H9 (cell line): ENCODE measurements around the gene IL16. TPM values are rescaled to one million over a fixed set of nuclear protein-coding genes. Genes with fewer than 3 reads are reported as not detected.

Experiments used
- DNase-seq: peaks from one replicate; pipeline ENCODE4 v3.0.0-alpha.2; 2017
- H2AFZ ChIP-seq: one replicate; pipeline ENCODE4 v1.6.1; 2013; ENCODE audit warnings: mild to moderate bottlenecking, low read length, control low read depth, moderate library complexity
- H2AK5ac ChIP-seq: 2 replicates; pipeline ENCODE4 v1.6.1; 2013; ENCODE audit warnings: low read length, control low read depth, mixed read lengths; ENCODE audit not compliant: insufficient read length
- H2BK120ac ChIP-seq: one replicate; pipeline ENCODE4 v1.6.1; 2013; ENCODE audit warnings: low read depth, mild to moderate bottlenecking, low read length, control low read depth, inconsistent platforms; ENCODE audit not compliant: poor library complexity, severe bottlenecking
- H2BK12ac ChIP-seq: 2 replicates; pipeline ENCODE4 v1.6.1; 2013; ENCODE audit warnings: low read length, control low read depth, mixed read lengths, low read depth; ENCODE audit not compliant: insufficient read length
- H2BK15ac ChIP-seq: 2 replicates; pipeline ENCODE4 v1.6.1; 2013; ENCODE audit warnings: low read depth, low read length, control low read depth
- H2BK20ac ChIP-seq: one replicate; pipeline ENCODE4 v1.6.1; 2013; ENCODE audit warnings: low read depth, mild to moderate bottlenecking, low read length, control low read depth, inconsistent platforms; ENCODE audit not compliant: poor library complexity, severe bottlenecking
- H2BK5ac ChIP-seq: 2 replicates; pipeline ENCODE4 v1.6.1; 2013; ENCODE audit warnings: low read length, control low read depth, mixed read lengths; ENCODE audit not compliant: insufficient read length
- H3K14ac ChIP-seq: 2 replicates; pipeline ENCODE4 v1.6.1; 2013; ENCODE audit warnings: low read length, control low read depth; ENCODE audit not compliant: insufficient read depth
- H3K18ac ChIP-seq: 2 replicates; pipeline ENCODE4 v1.6.1; 2013; ENCODE audit warnings: low read depth, mild to moderate bottlenecking, mixed read lengths, low read length, control low read depth; ENCODE audit not compliant: insufficient read length
- H3K23ac ChIP-seq: 2 replicates; pipeline ENCODE4 v1.6.1; 2013; ENCODE audit warnings: low read length, control low read depth, mixed read lengths, low read depth; ENCODE audit not compliant: insufficient read length
- H3K23me2 ChIP-seq: 2 replicates; pipeline ENCODE4 v1.6.1; 2013; ENCODE audit warnings: low read depth, mild to moderate bottlenecking, mixed read lengths, low read length, control low read depth; ENCODE audit not compliant: insufficient read length, poor library complexity, severe bottlenecking
- H3K27ac ChIP-seq: 2 replicates; pipeline ENCODE4 v1.5.1; 2013; ENCODE audit warnings: low read length, control low read depth, mixed read lengths, low read depth; ENCODE audit not compliant: insufficient read length
- H3K27me3 ChIP-seq: 2 replicates; pipeline ENCODE4 v1.6.1; 2013; ENCODE audit warnings: low read length, control low read depth, inconsistent platforms; ENCODE audit not compliant: insufficient read depth
- H3K4ac ChIP-seq: 2 replicates; pipeline ENCODE4 v1.6.1; 2013; ENCODE audit warnings: low read depth, mild to moderate bottlenecking, control low read depth, inconsistent platforms, low read length, moderate library complexity
- H3K4me1 ChIP-seq: 2 replicates; pipeline ENCODE4 v1.6.1; 2013; ENCODE audit warnings: low read length, control low read depth, inconsistent platforms; ENCODE audit not compliant: insufficient read depth
- H3K4me2 ChIP-seq: 2 replicates; pipeline ENCODE4 v1.6.1; 2013; ENCODE audit warnings: low read length, control low read depth, mixed read lengths; ENCODE audit not compliant: insufficient read length, insufficient read depth
- H3K56ac ChIP-seq: 2 replicates; pipeline ENCODE4 v1.6.1; 2013; ENCODE audit warnings: low read depth, mild to moderate bottlenecking, mixed read lengths, low read length, control low read depth; ENCODE audit not compliant: insufficient read length
- H3K79me1 ChIP-seq: 2 replicates; pipeline ENCODE4 v1.6.1; 2013; ENCODE audit warnings: low read depth, mild to moderate bottlenecking, moderate library complexity, low read length, control low read depth, inconsistent platforms; ENCODE audit not compliant: insufficient read depth, poor library complexity, severe bottlenecking
- H3K79me2 ChIP-seq: 2 replicates; pipeline ENCODE4 v1.6.1; 2013; ENCODE audit warnings: low read length, control low read depth, inconsistent platforms; ENCODE audit not compliant: insufficient read depth
- H3K9ac ChIP-seq: 2 replicates; pipeline ENCODE4 v1.6.1; 2013; ENCODE audit warnings: low read length, control low read depth, mixed read lengths; ENCODE audit not compliant: insufficient read length; ENCODE audit errors: extremely low read depth
- H3K9me3 ChIP-seq: one replicate; pipeline ENCODE4 v1.6.1; 2013; ENCODE audit warnings: low read depth, low read length, inconsistent platforms; ENCODE audit not compliant: control insufficient read depth
- H3T11ph ChIP-seq: one replicate; pipeline ENCODE4 v1.6.1; 2013; ENCODE audit warnings: mild to moderate bottlenecking, low read length, control low read depth, inconsistent platforms
- H4K20me1 ChIP-seq: one replicate; pipeline ENCODE4 v1.6.1; 2013; ENCODE audit not compliant: control insufficient read depth, insufficient read length, insufficient read depth
- H4K5ac ChIP-seq: 2 replicates; pipeline ENCODE4 v1.6.1; 2013; ENCODE audit warnings: low read depth, mild to moderate bottlenecking, mixed read lengths, low read length, control low read depth; ENCODE audit not compliant: insufficient read length
- H4K8ac ChIP-seq: replicated peaks from 2 replicates; pipeline ENCODE4 v1.6.1; 2013; ENCODE audit warnings: low read length, control low read depth, mixed read lengths, low read depth; ENCODE audit not compliant: insufficient read length
- H4K91ac ChIP-seq: 2 replicates; pipeline ENCODE4 v1.6.1; 2013; ENCODE audit warnings: low read depth, mild to moderate bottlenecking, moderate library complexity, mixed read lengths, low read length, control low read depth; ENCODE audit not compliant: insufficient read length
- H3K27ac Mint-ChIP-seq, 3 experiments: 2 replicates in 2 of 3; 3 replicates in 1 of 3; pipeline ENCODE4 v1.8.0; 2020 to 2021; ENCODE audit warnings: mixed read lengths in 3 of 3, mild to moderate bottlenecking in 1 of 3, moderate library complexity in 1 of 3
- H3K27me3 Mint-ChIP-seq: 2 replicates; pipeline ENCODE4 v1.8.0; 2021; ENCODE audit warnings: low read depth, mild to moderate bottlenecking, moderate library complexity, mixed read lengths
- H3K36me3 Mint-ChIP-seq, 3 experiments: 2 replicates in 2 of 3; 3 replicates in 1 of 3; pipeline ENCODE4 v1.8.0; 2020 to 2021; ENCODE audit warnings: low read depth in 3 of 3, mixed read lengths in 3 of 3; ENCODE audit not compliant: insufficient read depth in 1 of 3
- H3K4me1 Mint-ChIP-seq, 2 experiments: 2 replicates each; pipeline ENCODE4 v1.8.0; 2020; ENCODE audit warnings: mixed read lengths in 2 of 2
- H3K4me3 Mint-ChIP-seq, 2 experiments: 2 replicates in 1 of 2; 3 replicates in 1 of 2; pipeline ENCODE4 v1.8.0; 2020 to 2021; ENCODE audit warnings: mild to moderate bottlenecking in 2 of 2, mixed read lengths in 2 of 2, moderate library complexity in 1 of 2
- H3K9me3 Mint-ChIP-seq, 2 experiments: 2 replicates in 1 of 2; 3 replicates in 1 of 2; pipeline ENCODE4 v1.8.0; 2020; ENCODE audit warnings: mild to moderate bottlenecking in 2 of 2, mixed read lengths in 2 of 2, moderate library complexity in 1 of 2
- CTCF ChIP-seq: fragments of 200-600 bp; sonication (generic); conservative IDR thresholded peaks from 3 replicates; pipeline ENCODE4 v1.8.0; 2021; ENCODE audit warnings: antibody characterized with exemption, mild to moderate bottlenecking
- WGBS: extraction: QIAGEN DNeasy Blood & Tissue Kit; methylation state at CpG from one replicate; pipeline ENCODE4 v1.1.7; 2013; ENCODE audit warnings: missing lambda C conversion rate, low lambda C conversion rate, mixed read lengths; ENCODE audit not compliant: insufficient read length; ENCODE audit errors: extremely low coverage; 5-methylcytosine and 5-hydroxymethylcytosine counted together
- total RNA-seq: library from RNA; stranded (reverse); gene quantifications from 2 replicates; pipeline ENCODE4 v1.2.1, GENCODE V29; 2021

Gene IL16
- total RNA-seq, 1 experiment from 2014 or later = 0.28 TPM

- Histone ChIP-seq H4K20me1 (no peaks in the 10 kb centered on the region), H2BK15ac (no peak overlapping the region), H3K9ac (no peak overlapping the region), H3K27ac (no peak overlapping the region), H3K79me1 (no peaks in the 10 kb centered on the region), H3K4me2 (no peak overlapping the region), H3K56ac (no peak overlapping the region), H3K27me3 (no peaks in the 10 kb centered on the region), H4K91ac (no peak overlapping the region), H3T11ph (no peak overlapping the region), H2BK5ac (no peak overlapping the region), H3K14ac (no peak overlapping the region), H4K5ac (no peak overlapping the region), H3K4me1 (no peaks in the 10 kb centered on the region), H3K23ac (no peak overlapping the region), H2BK20ac (no peak overlapping the region), H2AK5ac (no peak overlapping the region), H2AFZ (no peak overlapping the region), H3K18ac (no peak overlapping the region), H2BK12ac (no peak overlapping the region), H3K9me3 (no peaks in the 10 kb centered on the region), H2BK120ac (no peak overlapping the region), H3K79me2 (no peaks in the 10 kb centered on the region), H3K23me2 (no peaks in the 10 kb centered on the region), H3K4ac (no peak overlapping the region), H4K8ac (no peak overlapping the region)
- Mint-ChIP-seq H3K36me3 (no peaks in the 10 kb centered on the region), H3K4me3 (no peak overlapping the region), H3K4me1 (no peaks in the 10 kb centered on the region), H3K27ac (no peak overlapping the region), H3K9me3 (peaks cover 3 to 15% of the 10 kb centered on the region in 2 experiments; a peak in 4 of 5 replicates), H3K27me3 (no peaks in the 10 kb centered on the region; the same call in none of the 2 replicates)
- DNase-seq = no peak
- WGBS = no CpG with 5 or more reads among the region's 1 CpG
- no peak for TF ChIP-seq CTCF
Measured at GRCh38 chr15:81244306-81244705, 47.6 kb downstream of the IL16 start.
